ENCODE results near the gene SNX13.
"Not testable (repeated sequence)": the region's sequence is repeated elsewhere in the genome, so short reads cannot be mapped to it uniquely, and the experiment has no call there.

Gene SNX13

DNA sequence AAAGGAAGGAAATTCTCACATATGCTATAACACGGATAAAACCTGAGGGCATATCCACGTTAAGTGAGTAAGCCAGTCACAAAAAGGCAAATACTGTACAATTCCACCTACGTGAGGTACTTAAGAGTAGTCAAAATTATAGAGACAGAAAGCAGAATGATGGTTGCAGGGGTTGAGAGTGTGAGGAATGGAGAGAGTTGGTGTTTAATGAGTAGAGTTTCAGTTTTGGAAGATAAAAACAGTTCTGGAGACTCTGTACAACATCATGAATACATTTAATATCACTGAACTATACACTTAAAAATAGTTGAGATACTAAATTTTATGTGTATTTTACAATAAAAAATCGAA is 95.1 kb downstream of the SNX13 start:
- DNase-seq (ENCODE audit: low read depth), result no peak

DNA sequence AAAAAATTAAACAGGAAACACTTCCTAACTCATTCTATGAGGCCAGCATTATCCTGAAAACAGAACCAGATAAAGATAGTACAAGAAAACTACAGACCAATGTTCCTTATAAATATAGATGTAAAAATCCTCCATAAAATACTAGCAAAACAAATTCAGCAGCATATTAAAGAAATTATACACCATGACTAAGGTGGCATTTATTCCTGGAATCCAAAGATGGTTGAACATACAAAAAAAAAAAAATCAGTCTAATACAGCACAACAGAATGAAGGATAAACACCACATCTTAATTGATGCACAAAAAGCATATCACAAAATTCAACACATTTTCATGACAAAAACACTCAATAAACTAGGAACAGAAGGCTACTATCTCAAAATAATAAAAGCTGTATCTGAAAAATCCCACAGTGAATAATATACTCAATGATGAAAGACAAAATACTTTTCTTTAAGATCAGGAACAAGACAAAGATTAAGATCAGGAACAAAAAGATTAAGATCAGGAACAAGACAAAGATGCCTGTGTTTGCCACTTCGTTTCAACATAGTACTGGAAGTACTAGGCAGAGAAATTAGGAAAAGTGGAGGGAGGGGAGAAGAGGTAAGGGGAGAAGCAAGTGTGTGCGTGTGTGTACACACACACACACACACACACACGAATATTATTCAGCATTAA is 95.6 kb downstream of the SNX13 start:
- DNase-seq (ENCODE audit: low read depth), result peak; percentile 51

- no peak for DNase-seq (ENCODE audit: low read depth)
Observed at GRCh38 chr7:17844022-17844421, 96.3 kb downstream of the SNX13 start.

DNA sequence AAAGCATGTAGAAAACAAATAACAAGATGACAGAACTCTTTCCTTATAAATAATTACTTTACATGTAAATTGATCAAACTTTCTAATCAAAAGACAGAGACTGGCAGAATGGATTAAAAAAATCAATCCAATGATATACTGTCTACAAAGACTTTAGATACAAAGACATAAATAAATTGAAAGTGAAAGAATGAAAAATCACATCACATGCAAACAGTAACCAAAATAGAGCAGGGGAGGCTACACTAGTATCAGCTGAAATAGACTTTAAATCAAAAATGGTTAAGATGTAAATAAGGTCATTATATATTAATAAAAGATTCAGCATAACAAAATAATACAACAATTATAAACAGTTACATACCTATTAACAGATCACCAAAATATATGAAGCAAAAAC is 97.3 kb downstream of the SNX13 start:
- no peak for DNase-seq (ENCODE audit: low read depth)

DNA sequence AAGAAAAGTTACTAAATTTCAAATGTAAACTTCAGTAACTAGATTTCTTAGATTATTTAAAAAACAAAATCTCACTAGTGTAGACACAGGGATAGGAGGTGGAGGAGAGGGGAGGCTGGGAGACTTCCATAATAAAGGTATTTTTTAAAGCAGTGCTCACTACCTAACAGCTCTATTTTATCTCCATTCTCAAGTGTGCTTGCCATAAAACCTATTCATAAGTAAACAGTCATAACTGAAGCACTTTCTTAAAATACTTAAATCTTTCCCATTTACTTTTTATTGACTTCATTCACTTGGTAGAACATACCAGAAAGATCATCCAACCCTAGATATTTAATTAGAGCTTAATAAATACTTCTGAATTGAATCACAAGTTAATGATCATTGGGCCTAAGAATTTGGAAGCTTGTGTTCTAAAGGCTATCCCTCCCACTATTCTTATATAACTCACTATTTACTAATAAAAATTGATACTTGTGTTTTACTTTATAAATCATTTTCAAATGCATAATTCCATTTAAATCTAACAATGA is 107.4 kb downstream of the SNX13 start:
- no peak for DNase-seq (ENCODE audit: low read depth)

DNA sequence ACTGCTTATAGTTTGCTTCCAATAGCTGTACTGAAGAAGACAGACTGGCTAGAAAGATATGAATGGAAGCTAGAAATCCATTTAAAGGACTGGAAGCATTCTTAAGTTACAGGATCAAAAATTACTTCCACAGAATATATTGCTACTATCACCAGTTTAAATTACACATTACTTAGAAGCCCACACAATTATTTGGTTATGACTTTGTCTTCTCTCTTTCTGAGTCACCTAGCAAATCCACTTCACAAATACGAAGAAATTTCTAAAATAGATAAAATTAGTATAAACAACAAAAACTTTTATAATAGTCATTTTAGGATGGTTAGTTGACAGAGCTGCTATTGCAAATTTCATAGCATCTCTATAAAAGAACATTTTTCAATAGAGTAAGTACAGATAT is 108.1 kb downstream of the SNX13 start:
- DNase-seq (ENCODE audit: low read depth), result no peak

GRCh38 chr7:17830206-17830605 is 110.1 kb downstream of the SNX13 start:
- DNase-seq (ENCODE audit: low read depth), result peak; percentile 73

- DNase-seq (ENCODE audit: low read depth), result no peak
Observed at GRCh38 chr7:17829001-17829400, 111.3 kb downstream of the SNX13 start.

DNA sequence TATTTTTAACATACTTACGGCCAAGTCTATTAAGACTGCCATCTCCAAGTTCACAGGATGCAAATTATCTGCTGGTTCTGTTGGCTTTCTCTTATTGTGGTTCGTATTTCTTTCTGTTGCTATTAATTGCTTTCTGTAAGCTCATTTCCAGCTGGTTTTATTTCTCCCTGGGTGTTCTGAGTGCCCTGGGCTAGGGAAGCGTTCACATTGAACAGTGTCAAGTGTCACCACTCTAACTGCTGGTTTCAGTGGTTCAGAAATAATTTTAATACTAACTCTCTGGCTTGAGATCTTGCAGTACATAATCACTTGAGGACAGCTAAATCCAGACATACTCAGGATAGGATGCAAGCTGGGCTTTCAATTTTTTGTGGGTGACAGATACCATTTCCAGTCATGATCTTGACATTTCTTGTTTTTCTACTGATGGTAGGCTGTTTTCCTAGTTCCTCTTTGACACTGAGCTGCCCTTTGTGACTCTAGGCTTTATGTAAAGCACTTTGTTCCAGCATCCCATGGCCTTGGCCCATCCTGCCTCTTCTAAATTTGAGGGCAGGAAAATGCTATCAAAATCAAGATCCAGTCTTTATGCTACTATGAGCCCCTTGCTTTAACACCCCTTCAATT is 117.6 kb downstream of the SNX13 start:
- DNase-seq (ENCODE audit: low read depth), result no peak

DNA sequence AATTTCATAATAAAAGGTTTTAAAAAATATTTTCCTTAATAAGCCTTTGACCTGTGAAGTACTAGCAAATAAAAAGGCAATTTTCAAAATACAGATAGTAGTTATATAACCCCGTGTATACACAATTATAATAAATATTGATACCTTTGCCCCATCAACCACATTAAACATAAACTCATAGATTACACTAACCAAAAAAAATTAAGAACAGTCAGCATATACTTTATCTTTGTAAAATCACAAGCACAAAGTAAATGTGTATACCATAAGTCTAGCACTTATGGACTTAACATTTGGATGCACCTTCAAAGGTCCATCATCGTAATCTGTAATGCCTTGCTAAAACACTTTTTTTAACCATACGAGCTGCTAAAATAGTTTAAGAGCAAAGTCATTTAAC is 123.4 kb downstream of the SNX13 start:
- DNase-seq (ENCODE audit: low read depth), result no peak

DNA sequence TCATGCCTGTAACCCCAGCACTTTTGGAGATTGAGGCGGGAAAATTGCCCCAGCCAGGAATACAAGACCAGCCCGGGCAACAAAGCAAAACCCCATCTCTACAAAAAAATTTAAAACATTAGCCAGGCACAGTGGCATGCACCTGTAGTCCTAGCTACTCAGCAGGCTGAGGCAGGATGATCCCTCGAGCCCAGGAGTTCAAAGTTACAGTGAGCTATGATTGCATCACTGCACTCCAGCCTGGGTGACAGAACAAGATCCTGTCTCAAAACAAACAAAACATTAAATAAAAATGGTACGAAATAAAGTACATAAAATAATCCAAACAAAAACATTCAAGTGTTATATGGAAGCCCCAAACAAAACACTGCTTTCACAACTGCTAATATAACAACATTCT is 125.0 kb downstream of the SNX13 start:
- DNase-seq (ENCODE audit: low read depth), result peak; percentile 6

DNA sequence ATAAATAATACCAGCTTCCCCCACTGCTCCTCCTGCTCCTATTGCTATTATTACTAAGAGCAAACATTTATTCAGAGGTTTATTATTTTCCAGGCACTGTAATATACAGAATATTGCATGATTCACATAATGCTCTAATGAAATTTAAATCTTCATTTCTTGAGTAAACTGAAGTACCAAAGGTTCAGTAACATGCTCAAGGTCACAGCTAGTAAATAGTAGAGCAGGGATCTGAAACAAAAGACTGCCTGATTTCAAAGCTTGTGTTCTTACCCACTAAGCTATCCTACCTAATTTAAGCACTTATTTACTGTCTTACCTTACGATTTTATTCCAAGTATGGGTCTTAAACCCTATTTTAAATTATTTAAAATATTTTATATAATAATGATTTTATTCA is 126.2 kb downstream of the SNX13 start:
- DNase-seq (ENCODE audit: low read depth), result no peak

DNA sequence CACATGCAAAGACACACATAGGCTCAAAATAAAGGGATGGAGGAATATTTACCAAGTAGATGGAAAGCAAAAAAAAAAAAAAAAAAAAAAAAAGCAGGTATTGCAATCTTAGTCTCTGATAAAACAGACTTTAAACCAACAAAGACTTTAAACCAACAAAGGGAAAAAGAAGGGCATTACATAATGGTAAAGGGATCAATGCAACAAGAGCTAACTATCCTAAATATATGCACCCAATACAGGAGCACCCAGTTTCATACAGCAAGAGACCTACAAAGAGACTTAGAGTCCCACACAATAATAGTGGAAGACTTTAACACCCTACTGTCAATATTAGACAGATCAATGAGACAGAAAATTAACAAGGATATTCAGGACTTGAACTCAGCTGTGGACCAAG is 131.1 kb downstream of the SNX13 start:
- not testable (repeated sequence) for DNase-seq (ENCODE audit: low read depth)

DNA sequence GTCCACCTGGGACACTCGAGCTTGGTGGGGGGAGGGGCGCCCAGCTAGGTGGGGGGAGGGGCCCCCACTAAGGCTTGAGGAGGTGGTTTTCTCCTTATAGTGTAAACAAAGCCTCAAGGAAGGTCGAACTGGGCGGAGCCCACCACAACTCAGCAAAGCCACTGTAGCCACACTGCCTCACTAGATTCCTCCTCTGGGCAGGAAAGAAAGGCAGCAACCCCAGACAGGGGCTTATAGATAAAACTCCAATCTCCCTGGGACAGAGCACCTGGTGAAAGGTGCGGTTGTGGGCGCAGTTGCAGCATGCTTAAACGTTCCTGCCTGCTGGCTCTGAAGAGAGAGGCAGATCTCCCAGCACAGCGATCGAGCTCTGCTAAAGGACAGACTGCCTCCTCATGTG is 133.1 kb downstream of the SNX13 start:
- DNase-seq (ENCODE audit: low read depth), result no peak

- no peak for DNase-seq (ENCODE audit: low read depth)
Observed at GRCh38 chr7:17806631-17807030, 133.7 kb downstream of the SNX13 start.

DNA sequence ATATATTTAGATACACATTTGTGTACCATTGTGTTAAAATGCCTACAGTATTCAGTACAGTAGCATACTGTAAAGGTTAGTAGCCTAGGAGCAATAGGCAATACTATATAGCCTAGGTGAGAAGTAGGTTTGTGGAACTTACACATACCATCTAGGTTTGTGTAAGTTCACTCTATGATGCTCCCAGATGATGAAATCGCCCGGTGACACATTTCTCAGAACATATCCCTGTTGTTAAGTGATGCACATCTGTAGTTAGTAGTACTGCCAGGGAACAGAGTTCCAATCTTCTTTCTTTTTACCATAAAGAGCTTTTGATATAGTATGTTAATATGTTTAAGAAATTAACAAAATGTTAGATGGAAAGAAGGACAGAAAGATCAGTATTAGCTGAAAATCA is 138.2 kb downstream of the SNX13 start:
- DNase-seq (ENCODE audit: low read depth), result peak; percentile 35

GRCh38 chr7:17792075-17792936 is 148.0 kb downstream of the SNX13 start:
- DNase-seq (ENCODE audit: low read depth), result no peak

DNA sequence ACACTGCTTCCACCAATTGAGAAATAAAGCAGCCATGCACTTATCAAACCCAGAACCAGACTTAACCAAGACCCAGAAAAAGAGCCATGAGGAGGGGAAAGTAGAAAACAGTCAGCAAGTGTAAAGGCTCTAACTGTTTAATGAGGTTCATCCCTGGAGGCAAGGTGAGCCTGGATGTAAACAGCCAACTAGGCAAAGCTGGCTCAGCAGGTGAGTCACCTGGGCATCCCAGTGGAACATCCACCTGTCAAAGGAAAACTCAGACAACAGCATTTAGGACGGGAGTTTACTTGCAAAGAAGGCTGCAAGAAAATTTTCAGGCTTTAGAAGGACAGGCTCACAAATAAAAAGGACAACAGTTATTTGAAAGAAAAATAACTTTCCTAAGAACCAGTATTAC is 153.0 kb downstream of the SNX13 start:
- DNase-seq (ENCODE audit: low read depth), result no peak

GRCh38 chr7:17786314-17786852 is 153.9 kb downstream of the SNX13 start:
- DNase-seq (ENCODE audit: low read depth), result no peak

GRCh38 chr7:17782216-17782549 is 158.1 kb downstream of the SNX13 start:
- DNase-seq (ENCODE audit: low read depth), result no peak

- peak; percentile 86 for DNase-seq (ENCODE audit: low read depth)
Observed at GRCh38 chr7:17781491-17782215, 158.6 kb downstream of the SNX13 start.

DNA sequence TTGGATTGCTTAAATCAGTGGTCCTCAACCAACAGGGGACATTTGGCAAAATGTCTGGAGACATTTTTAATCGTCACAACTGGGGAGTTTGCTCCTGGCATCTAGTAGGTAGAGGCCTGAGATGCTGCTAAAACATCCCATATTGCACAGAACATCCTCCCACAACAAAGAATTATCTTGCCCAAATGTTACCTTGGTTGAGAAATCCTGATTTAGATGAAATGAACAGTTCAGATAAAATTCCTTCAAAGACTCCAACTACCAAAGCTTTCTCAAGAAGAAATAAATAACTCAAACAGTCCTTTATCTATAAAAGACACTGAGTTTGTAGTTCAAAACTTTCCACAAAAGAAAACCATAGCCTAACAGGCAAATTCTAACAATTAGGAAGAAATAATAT is 160.9 kb downstream of the SNX13 start:
- DNase-seq (ENCODE audit: low read depth), result no peak

Data from iris pigment epithelial cell (primary cell).